Gastroesophageal sphincter (tissue), 3 donors: ENCODE measurements around the gene USP15.

ENCODE experiments used
- CTCF ChIP-seq, 4 experiments: fragments of 200-600 bp in 2 of 4; fragments of 450-650 bp in 2 of 4; sonication (generic) in 1 of 4; IDR thresholded peaks; one replicate each; pipeline ENCODE4 v1.5.1; 2017 to 2019; ENCODE audit warnings: antibody characterized with exemption in 4 of 4, mild to moderate bottlenecking in 2 of 4, moderate library complexity in 2 of 4
- EP300 ChIP-seq: sonication (generic); formaldehyde crosslinking; IDR thresholded peaks from one replicate; pipeline ENCODE4 v1.6.1; 2017; ENCODE audit warnings: antibody characterized with exemption, mild to moderate bottlenecking
- POLR2A ChIP-seq, 2 donors: fragments of 450-650 bp; IDR thresholded peaks; one replicate each; pipeline ENCODE4 v1.6.1; 2017; ENCODE audit warnings: antibody characterized with exemption in 2 of 2, mild to moderate bottlenecking in 2 of 2, moderate library complexity in 1 of 2
- POLR2AphosphoS5 ChIP-seq: sonication (generic); formaldehyde crosslinking; IDR thresholded peaks from one replicate; pipeline ENCODE4 v1.6.1; 2017; ENCODE audit warnings: antibody characterized with exemption

GRCh38 chr12:62306569-62307530 lies 46.6 kb downstream of the USP15 start:
- TF ChIP-seq CTCF (IDR thresholded peaks at IDR 0.05) (no peak), POLR2AphosphoS5 (no peak), POLR2A (IDR thresholded peaks at IDR 0.05) (no peak), EP300 (no peak)
